K562 (cell line): ENCODE results near the gene PRXL2B. TPM values are rescaled to one million over a fixed set of nuclear protein-coding genes. Genes with fewer than 3 reads are reported as not detected.

Source experiments
- ARNT ChIP-seq, 2 experiments: fragments of 450-650 bp; IDR thresholded peaks; 2 replicates each; pipeline ENCODE4 v1.6.1; 2016; ENCODE audit warnings: mild to moderate bottlenecking in 1 of 2
- ATF7 ChIP-seq: fragments of 450-650 bp; IDR thresholded peaks from 2 replicates; pipeline ENCODE4 v1.7.1; 2014; ENCODE audit warnings: mild to moderate bottlenecking, moderate library complexity
- CREM ChIP-seq: IDR thresholded peaks from 2 replicates; pipeline ENCODE4 v1.6.1; 2014; ENCODE audit warnings: antibody characterized with exemption, low read depth
- DPF2 ChIP-seq: fragments of 450-650 bp; IDR thresholded peaks from 2 replicates; pipeline ENCODE4 v1.6.1; 2016
- HSF4 ChIP-seq: fragments of 250-450 bp; sonication (Bioruptor Pico); IDR thresholded peaks from 2 replicates; pipeline ENCODE4 v2.1.2; 2022; ENCODE audit warnings: mild to moderate bottlenecking, moderate library complexity, borderline replicate concordance
- JUND ChIP-seq, 2 experiments: IDR thresholded peaks; 2 replicates in 1 of 2; 3 replicates in 1 of 2; pipeline ENCODE4 v1.6.1; 2011; ENCODE audit warnings: borderline replicate concordance in 2 of 2, low read depth in 2 of 2, low read length in 2 of 2, improper control_type of control experiment in 1 of 2, missing biosample characterization in 1 of 2, missing genetic modification characterization in 1 of 2, missing genetic modification reagents in 1 of 2
- KLF6 ChIP-seq: fragments of 250-450 bp; sonication (Bioruptor Pico); IDR thresholded peaks from 2 replicates; pipeline ENCODE4 v1.4.0; 2020; ENCODE audit warnings: mild to moderate bottlenecking, moderate library complexity, borderline replicate concordance
- MTA2 ChIP-seq: fragments of 450-650 bp; IDR thresholded peaks from 2 replicates; pipeline ENCODE4 v1.6.1; 2016; ENCODE audit warnings: low read depth
- NKRF ChIP-seq: fragments of 450-650 bp; IDR thresholded peaks from 2 replicates; pipeline ENCODE4 v1.6.1; 2016; ENCODE audit warnings: borderline replicate concordance
- RB1 ChIP-seq: fragments of 450-650 bp; IDR thresholded peaks from 2 replicates; pipeline ENCODE4 v1.6.1; 2017; ENCODE audit warnings: low read depth, mild to moderate bottlenecking
- ZFX ChIP-seq: sonication (generic); formaldehyde crosslinking; IDR thresholded peaks from 2 replicates; pipeline ENCODE4 v1.8.0; 2022; ENCODE audit warnings: mild to moderate bottlenecking, missing genetic modification reagents, moderate library complexity
- ZNF740 ChIP-seq, 3 experiments: fragments of 200-800 bp in 1 of 3; sonication (Bioruptor generic) in 1 of 3; sonication (generic) in 1 of 3; formaldehyde crosslinking in 1 of 3; IDR thresholded peaks; 2 replicates each; pipeline versions ENCODE4 v1.6.1 to v1.8.0; 2016 to 2022; ENCODE audit warnings: mild to moderate bottlenecking in 2 of 3, missing compliant biosample characterization in 2 of 3, missing genetic modification characterization in 2 of 3, missing genetic modification reagents in 1 of 3
- ZNF764 ChIP-seq: fragments of 250-450 bp; sonication (Bioruptor Pico); IDR thresholded peaks from 2 replicates; pipeline ENCODE4 v1.4.0; 2020; ENCODE audit warnings: low read depth, mild to moderate bottlenecking, moderate library complexity
- polyA plus RNA-seq, 8 experiments: library from polyadenylated mRNA; depleted of rRNA in 4 of 8; stranded (reverse) in 5 of 8; unstranded in 3 of 8; fragments of >200 nt; fragmentation: Nextera tagmentation in 2 of 8; fragmentation: Illumina TruSeq in 1 of 8; extraction: Ambion mirVana in 2 of 8; extraction: Trizol in 1 of 8; gene quantifications; 2 replicates each; pipeline versions ENCODE4 v1.2.1 to v1.2.3, GENCODE V29; 2011 to 2014; ENCODE audit warnings: inconsistent platforms in 1 of 8, missing spikeins in 1 of 8
- total RNA-seq, 7 experiments: library from RNA; depleted of rRNA in 6 of 7; stranded (reverse); fragments of >200 nt in 6 of 7; fragmentation: Illumina TruSeq in 2 of 7; extraction: Trizol in 2 of 7; gene quantifications; 2 replicates each; pipeline versions ENCODE4 v1.2.1 to v1.2.3, GENCODE V29; 2011 to 2021; ENCODE audit warnings: low replicate concordance in 1 of 7
- TF ChIP-seq, protein P1 (sequence below): sonication (generic); formaldehyde crosslinking; IDR thresholded peaks from 2 replicates; pipeline ENCODE4 v1.8.1; 2023; ENCODE audit warnings: mild to moderate bottlenecking, missing genetic modification reagents
- TF ChIP-seq, protein P2 (sequence below): sonication (generic); formaldehyde crosslinking; IDR thresholded peaks from 2 replicates; pipeline ENCODE4 v1.8.0; 2022; ENCODE audit warnings: mild to moderate bottlenecking, missing genetic modification reagents
- TF ChIP-seq, protein P3 (sequence below): sonication (generic); formaldehyde crosslinking; IDR thresholded peaks from 2 replicates; pipeline ENCODE4 v1.9.0; 2022; ENCODE audit warnings: mild to moderate bottlenecking, missing genetic modification reagents

The PRXL2B gene
- total and polyA plus RNA-seq, 9 of the 15 experiments (the other 6 are each of a cell fraction or from before 2014, with no cell fraction given): 0.99 to 25.3 (median 11.8) TPM

GRCh38 chr1:2585318-2586092, 1.1 kb upstream of the PRXL2B start (continued):
- peak; percentile 75 for TF ChIP-seq ZNF740 (CRISPR knock-in tag; IDR thresholded peaks at IDR 0.05)
- peak in 1 of 2 experiments; percentile 75; a peak in 1 of 4 replicates for TF ChIP-seq ZNF740 (tag; IDR thresholded peaks at IDR 0.05)
- peak; percentile 47; the same call in 1 of the 2 replicates for TF ChIP-seq JUND (IDR thresholded peaks at IDR 0.05; ENCODE audit: borderline replicate concordance, low read depth, low read length)
- TF ChIP-seq JUND (tag; IDR thresholded peaks at IDR 0.05; ENCODE audit: borderline replicate concordance, low read depth, low read length): peak; percentile 35; the same call in 1 of the 3 replicates
- no peak for TF ChIP-seq ZNF764
- TF ChIP-seq NKRF: peak; percentile 48; the same call in 1 of the 2 replicates
- peak; percentile 55 for TF ChIP-seq RB1
- peak in 1 of 2 experiments; percentile 46; a peak in 1 of 4 replicates for TF ChIP-seq ARNT (IDR thresholded peaks at IDR 0.05)
- TF ChIP-seq ATF7: peak; percentile 43; the same call in 1 of the 2 replicates
- TF ChIP-seq DPF2: peak; percentile 87
- TF ChIP-seq, protein P1, sequence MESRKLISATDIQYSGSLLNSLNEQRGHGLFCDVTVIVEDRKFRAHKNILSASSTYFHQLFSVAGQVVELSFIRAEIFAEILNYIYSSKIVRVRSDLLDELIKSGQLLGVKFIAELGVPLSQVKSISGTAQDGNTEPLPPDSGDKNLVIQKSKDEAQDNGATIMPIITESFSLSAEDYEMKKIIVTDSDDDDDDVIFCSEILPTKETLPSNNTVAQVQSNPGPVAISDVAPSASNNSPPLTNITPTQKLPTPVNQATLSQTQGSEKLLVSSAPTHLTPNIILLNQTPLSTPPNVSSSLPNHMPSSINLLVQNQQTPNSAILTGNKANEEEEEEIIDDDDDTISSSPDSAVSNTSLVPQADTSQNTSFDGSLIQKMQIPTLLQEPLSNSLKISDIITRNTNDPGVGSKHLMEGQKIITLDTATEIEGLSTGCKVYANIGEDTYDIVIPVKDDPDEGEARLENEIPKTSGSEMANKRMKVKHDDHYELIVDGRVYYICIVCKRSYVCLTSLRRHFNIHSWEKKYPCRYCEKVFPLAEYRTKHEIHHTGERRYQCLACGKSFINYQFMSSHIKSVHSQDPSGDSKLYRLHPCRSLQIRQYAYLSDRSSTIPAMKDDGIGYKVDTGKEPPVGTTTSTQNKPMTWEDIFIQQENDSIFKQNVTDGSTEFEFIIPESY (CRISPR knock-in tag): no peak
- peak; percentile 57 for TF ChIP-seq CREM
- TF ChIP-seq ZFX (CRISPR knock-in tag): peak; percentile 86
- TF ChIP-seq HSF4 (CRISPR knock-in tag): 0 out of 2 replicates have a peak, but pooled peaks have one; percentile 31
- TF ChIP-seq, protein P2, sequence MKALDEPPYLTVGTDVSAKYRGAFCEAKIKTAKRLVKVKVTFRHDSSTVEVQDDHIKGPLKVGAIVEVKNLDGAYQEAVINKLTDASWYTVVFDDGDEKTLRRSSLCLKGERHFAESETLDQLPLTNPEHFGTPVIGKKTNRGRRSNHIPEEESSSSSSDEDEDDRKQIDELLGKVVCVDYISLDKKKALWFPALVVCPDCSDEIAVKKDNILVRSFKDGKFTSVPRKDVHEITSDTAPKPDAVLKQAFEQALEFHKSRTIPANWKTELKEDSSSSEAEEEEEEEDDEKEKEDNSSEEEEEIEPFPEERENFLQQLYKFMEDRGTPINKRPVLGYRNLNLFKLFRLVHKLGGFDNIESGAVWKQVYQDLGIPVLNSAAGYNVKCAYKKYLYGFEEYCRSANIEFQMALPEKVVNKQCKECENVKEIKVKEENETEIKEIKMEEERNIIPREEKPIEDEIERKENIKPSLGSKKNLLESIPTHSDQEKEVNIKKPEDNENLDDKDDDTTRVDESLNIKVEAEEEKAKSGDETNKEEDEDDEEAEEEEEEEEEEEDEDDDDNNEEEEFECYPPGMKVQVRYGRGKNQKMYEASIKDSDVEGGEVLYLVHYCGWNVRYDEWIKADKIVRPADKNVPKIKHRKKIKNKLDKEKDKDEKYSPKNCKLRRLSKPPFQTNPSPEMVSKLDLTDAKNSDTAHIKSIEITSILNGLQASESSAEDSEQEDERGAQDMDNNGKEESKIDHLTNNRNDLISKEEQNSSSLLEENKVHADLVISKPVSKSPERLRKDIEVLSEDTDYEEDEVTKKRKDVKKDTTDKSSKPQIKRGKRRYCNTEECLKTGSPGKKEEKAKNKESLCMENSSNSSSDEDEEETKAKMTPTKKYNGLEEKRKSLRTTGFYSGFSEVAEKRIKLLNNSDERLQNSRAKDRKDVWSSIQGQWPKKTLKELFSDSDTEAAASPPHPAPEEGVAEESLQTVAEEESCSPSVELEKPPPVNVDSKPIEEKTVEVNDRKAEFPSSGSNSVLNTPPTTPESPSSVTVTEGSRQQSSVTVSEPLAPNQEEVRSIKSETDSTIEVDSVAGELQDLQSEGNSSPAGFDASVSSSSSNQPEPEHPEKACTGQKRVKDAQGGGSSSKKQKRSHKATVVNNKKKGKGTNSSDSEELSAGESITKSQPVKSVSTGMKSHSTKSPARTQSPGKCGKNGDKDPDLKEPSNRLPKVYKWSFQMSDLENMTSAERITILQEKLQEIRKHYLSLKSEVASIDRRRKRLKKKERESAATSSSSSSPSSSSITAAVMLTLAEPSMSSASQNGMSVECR: peak; percentile 57; the same call in 1 of the 2 replicates
- peak; percentile 78 for TF ChIP-seq MTA2
- TF ChIP-seq KLF6 (CRISPR knock-in tag): 0 out of 2 replicates have a peak, but pooled peaks have one; percentile 14
- TF ChIP-seq, protein P3, sequence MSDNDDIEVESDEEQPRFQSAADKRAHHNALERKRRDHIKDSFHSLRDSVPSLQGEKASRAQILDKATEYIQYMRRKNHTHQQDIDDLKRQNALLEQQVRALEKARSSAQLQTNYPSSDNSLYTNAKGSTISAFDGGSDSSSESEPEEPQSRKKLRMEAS (CRISPR knock-in tag): no peak
